NCI-H1092 (cell line): Measurements from ENCODE around the gene SIK3.
"Not testable (repeated sequence)": the region's sequence is repeated elsewhere in the genome, so short reads cannot be mapped to it uniquely, and the experiment has no call there.

Experiments used
- DNase-seq: peaks from one replicate; lab custom pipeline; 2025; lab: John Stamatoyannopoulos, UW

Gene SIK3

GRCh38 chr11:117076941-117077691, 21.1 kb downstream of the SIK3 start:
- peak; percentile 25 for DNase-seq

DNA sequence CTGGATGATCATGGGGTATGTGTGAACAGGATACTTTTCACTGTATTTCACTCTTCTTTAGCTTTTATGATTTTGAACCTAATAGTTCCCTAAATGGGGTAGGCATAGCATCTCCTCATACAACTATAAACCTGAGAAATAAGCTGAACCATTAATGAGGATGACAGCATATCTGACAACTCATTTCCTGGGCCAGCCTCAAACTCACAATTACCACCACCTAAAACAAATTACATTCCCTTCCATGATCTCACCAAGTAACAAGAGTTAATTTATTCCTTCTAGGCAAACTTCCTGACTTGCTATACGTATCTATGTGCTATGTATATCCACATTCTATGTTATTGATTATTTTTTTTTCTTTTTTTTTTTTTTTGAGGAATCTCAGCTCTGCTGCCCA, 23.0 kb downstream of the SIK3 start:
- no peak for DNase-seq

GRCh38 chr11:117074119-117074518, 24.1 kb downstream of the SIK3 start:
- DNase-seq = no peak

GRCh38 chr11:117073539-117073938, 24.7 kb downstream of the SIK3 start:
- no peak for DNase-seq

GRCh38 chr11:117072517-117073461, 25.4 kb downstream of the SIK3 start:
- DNase-seq = no peak

- DNase-seq = peak; percentile 21
Observed at GRCh38 chr11:117071344-117071787, 26.9 kb downstream of the SIK3 start.

DNA sequence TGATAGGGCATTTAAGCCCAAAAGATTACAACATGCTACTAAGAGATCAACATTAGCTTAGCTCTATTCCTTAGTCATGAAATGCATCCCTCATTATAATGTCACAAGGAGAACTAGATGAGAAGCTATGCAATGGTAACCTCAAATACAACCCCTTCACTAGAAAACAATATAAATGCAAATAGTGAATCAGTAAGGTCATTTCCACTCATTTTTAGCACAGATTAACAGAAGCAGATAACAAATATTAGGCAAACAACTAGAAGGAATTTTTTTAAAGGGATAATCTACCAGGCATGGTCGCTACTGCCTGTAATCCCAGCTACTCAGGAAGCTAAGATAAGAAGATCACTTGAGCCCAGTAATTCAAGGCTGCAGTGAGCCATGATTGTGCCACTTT, 28.2 kb downstream of the SIK3 start:
- no peak for DNase-seq

GRCh38 chr11:117068303-117068860, 29.8 kb downstream of the SIK3 start:
- no peak for DNase-seq

GRCh38 chr11:117066959-117067358, 31.3 kb downstream of the SIK3 start:
- no peak for DNase-seq

DNA sequence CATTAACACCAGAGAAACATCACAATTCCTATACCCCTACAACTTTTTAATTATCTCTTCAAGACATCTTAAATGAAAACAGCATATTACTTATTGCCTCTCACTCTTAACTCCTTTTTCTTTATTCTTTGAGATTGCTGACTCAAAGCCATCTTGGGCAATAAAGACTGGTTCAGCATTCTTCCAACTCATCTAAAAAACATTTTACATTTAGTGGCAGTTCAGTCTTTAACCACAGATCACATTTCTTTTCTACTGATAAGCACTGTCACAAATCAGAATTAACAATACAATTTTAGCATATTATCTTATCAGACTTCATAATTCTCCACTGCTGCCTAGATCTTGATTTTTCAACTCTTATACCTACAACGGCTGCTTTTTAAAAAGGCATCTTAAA, 34.0 kb downstream of the SIK3 start:
- no peak for DNase-seq

DNA sequence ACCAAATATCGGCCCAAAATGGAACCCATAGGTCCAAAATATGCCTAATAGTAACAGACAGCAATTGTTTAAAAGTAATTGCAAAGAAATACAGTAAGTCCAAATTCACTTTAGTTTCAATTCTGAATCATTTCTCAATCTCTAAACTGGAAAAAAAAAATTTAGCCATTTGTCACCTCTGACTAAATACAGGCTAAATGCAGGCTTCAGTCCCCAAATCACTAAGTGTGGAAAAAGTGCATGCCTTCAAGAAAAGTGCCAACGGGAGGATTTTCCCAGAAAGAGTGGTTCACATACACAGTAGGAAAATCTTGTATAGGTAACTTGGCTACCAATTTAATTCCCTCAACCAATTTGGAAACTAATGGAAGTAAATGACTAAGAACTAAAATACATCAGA, 35.7 kb downstream of the SIK3 start:
- DNase-seq = no peak

DNA sequence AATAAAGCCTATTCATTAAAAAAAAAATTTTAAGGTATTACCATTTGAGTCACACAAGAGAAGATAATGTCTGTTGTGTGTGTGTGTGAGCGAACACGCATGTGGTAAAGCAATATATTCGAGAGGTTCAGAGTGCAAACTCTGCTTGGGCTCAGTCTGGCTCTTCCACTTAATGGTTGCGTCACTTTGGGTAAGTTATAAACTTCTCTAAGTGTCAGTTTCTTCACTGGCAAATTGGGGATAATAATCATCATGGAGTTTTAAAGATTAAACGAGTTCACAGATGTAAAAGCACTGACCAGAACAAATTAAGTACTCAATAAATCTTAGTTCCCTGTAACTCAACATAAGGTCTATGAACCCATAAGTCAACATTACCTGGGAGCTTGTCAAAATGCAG, 37.0 kb downstream of the SIK3 start:
- DNase-seq = no peak

DNA sequence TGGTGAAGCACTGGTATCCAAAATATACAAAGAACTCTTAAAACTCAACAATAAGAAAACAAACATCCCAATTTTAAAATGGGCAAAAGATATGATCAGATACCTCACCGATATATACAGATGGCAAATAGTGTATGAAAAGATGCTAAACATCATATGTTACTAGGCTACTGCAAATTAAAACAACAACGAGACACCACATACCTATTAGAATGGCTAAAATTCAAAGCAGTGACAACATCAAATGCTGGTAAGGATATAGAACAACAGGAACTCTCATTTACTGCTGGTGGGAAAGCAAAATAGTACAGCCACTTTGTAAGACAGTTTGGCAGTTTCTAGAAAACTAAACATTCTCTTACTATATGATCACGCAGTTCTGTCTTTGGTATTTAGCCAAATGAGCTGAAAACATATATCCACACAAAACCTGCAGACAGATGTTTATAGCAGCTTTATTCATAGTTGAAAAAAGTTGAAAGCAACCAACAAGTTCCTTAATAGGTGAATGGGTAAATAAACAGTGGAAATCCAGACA, 38.5 kb downstream of the SIK3 start:
- DNase-seq = no peak

DNA sequence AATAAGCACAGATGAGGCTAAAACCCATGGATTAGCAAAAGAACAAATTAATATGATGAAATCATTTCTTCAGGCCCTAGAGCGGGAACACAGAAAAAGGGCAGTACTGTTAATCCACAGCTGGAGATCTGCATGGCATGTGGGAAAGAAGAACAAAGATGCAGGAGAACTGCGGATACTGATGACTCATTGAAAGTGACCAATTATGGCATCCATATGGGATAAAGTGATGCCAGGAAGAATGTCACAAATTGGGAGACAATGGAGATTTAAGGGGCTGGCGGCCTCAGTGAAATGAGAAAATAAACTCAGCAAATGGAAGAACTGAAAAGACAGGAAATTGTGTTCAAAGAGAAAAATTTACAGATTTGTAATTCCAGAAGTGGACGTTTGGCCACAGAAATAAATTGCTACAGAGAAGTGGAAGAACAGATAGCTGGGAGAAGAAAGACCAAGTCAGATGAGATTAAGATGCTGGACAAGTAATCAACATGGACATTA, 39.4 kb downstream of the SIK3 start:
- DNase-seq = no peak

DNA sequence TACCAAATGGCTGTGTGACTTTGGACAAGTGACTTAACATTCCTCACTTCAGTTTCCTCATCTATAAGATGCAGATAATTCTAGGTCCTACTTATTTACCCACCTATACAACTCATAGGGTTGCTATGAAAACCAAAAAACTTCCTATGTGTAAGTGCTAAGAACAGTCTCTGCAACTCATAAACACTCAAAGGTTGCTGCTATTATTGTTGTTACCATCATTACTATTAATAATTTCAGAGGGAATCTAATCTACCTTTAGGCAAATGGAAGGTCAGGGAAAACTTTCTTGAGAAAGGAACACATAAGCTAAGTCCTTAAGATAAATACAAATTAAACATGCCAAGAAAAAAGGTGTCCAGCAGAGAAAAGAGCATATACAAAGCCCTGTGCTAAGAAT, 40.5 kb downstream of the SIK3 start:
- no peak for DNase-seq

- DNase-seq = no peak
Observed at GRCh38 chr11:117057317-117057716, 40.9 kb downstream of the SIK3 start.

DNA sequence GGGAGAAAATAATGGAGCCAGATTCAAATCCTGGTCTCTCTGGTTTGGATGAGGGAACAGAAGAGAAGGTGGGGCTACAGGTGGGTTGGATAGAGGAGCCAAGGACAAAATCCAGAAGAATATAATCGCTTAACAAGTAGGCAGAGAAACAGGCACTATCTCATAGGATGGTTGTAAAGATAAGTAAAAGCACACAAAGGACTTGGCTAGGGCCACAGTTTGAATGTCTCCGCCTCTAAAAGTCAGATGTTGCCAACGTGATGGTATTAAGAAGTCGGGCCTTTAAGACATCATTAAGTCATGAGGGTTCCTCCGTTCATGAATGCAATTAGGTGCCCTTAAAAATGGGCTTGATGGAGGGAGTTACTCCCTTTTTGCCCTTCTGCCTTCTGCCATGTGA, 42.8 kb downstream of the SIK3 start:
- DNase-seq = no peak

- DNase-seq = no peak
Observed at GRCh38 chr11:117054382-117054781, 43.8 kb downstream of the SIK3 start.

DNA sequence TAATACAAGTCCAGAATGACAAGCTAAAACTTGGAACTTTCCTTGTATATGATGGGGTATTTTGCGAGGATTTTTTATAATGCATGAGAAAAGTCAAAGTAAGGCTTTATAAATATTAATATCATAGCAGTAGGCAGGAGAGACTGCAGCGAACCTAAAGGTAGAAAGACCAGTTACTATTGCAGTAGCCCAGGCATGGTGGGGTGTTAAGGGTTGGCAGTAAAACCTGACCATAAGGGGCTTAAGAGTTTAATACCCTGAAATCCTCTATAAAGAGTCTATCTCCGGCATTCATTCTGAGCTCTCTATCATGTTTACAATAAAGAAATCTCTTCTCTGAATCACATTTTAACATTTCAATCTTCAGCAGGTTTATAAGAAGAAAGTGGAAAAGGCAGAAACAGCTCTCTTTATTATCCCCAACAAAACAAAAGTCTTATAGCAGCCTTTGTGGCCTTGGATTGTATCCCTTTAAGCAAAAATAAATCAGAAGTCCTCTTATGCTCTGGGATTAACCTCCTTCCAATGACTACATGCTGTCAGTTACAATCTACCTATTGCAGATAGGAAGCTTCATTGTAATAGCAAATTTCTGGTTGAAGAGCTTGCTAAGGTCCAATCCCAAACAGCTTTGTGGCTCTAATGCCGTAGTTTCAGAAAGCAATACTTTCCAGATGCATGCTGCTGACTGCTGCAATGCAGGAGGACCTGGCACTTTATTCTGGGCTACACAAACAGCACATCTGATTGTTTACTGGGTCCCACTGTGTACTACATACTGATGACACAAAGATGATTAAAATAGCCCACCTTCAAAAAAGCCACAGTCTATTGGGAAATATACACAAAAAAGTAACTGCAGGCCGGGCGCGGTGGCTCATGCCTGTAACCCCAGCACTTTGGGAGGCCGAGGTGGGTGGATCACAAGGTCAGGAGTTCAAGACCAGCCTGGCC, 45.8 kb downstream of the SIK3 start:
- DNase-seq = no peak

DNA sequence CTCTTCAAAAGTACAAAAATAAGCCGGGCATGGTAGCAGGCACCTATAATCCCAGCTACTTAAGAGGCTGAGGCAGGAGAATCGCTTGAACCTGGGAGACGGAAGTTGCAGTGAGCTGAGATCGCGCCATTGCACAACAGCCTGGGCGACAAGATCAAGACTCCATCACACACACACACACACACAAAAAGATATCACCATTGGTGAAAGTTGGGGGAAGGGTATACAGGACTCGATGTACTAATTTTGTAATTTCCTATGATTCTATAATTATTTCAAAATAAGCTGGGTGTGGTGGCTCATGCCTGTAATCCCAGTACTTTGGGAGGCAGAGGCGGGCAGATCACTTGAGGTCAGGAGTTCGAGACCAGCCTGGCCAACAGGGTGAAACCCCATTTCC, 48.1 kb downstream of the SIK3 start:
- not testable (repeated sequence) for DNase-seq

DNA sequence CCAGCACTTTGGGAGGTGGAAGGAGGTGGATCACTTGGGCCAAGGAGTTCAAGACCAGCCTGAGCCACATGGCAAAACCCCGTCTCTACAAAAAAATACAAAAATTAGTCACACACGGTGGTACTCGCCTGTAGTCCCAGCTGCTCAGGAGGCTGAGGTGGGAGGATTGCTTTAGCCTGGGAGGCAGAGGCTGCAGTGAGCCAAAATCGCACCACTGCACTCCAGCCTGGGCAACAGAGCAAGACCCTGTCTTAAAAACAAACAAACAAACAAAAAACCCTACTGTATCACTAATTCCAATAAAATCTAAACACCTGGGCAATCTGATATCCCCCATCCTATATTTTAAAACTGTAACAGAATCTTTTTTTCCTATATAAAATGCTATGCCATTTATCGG, 51.6 kb downstream of the SIK3 start:
- not testable (repeated sequence) for DNase-seq
